Stomach (tissue), 9 donors: ENCODE measurements around the gene AJUBA. TPM values are rescaled to one million over a fixed set of nuclear protein-coding genes. Genes with fewer than 3 reads are reported as not detected.
A peak's percentile ranks its signal among the peaks of the same experiment; 100 is the strongest.
"Not testable (repeated sequence)": the region's sequence is repeated elsewhere in the genome, so short reads cannot be mapped to it uniquely, and the experiment has no call there.

Experiments
- DNase-seq, 2 donors: peaks; one replicate each; pipeline versions ENCODE4 v3.0.0 to v3.0.0-alpha.2; 2013 to 2019
- H3K27ac ChIP-seq, 5 donors: fragments of 200-600 bp in 4 of 5; sonication (generic) in 4 of 5; one replicate each; pipeline ENCODE4 v1.5.1; 2013 to 2019; ENCODE audit warnings: mild to moderate bottlenecking in 1 of 5, moderate library complexity in 1 of 5
- H3K27me3 ChIP-seq, 3 donors: fragments of 200-600 bp; sonication (generic); one replicate each; pipeline ENCODE4 v1.5.1; 2017 to 2019; ENCODE audit warnings: mixed run types in 1 of 3
- H3K36me3 ChIP-seq, 4 donors: fragments of 200-600 bp; sonication (generic); 1 replicate in 3 of 4; 2 replicates in 1 of 4; pipeline ENCODE4 v1.5.1; 2016 to 2019
- H3K4me1 ChIP-seq, 4 donors: fragments of 200-600 bp; sonication (generic); one replicate each; pipeline ENCODE4 v1.5.1; 2016 to 2019
- H3K4me3 ChIP-seq, 4 donors: fragments of 200-600 bp; sonication (generic) in 3 of 4; one replicate each; pipeline ENCODE4 v1.5.1; 2016 to 2019; ENCODE audit warnings: mild to moderate bottlenecking in 1 of 4
- H3K9me3 ChIP-seq, 4 donors: fragments of 200-600 bp; sonication (generic); one replicate each; pipeline ENCODE4 v1.5.1; 2016 to 2019
- EP300 ChIP-seq: sonication (generic); formaldehyde crosslinking; IDR thresholded peaks from one replicate; pipeline ENCODE4 v1.6.1; 2017; ENCODE audit warnings: antibody characterized with exemption
- POLR2A ChIP-seq, 4 donors: fragments of 450-650 bp; IDR thresholded peaks; one replicate each; pipeline ENCODE4 v1.6.1; 2016; ENCODE audit warnings: antibody characterized with exemption in 4 of 4, control low read depth in 2 of 4, mild to moderate bottlenecking in 1 of 4, moderate library complexity in 1 of 4
- POLR2AphosphoS5 ChIP-seq, 3 donors: sonication (generic); formaldehyde crosslinking; IDR thresholded peaks; one replicate each; pipeline ENCODE4 v1.6.1; 2016; ENCODE audit warnings: antibody characterized with exemption in 3 of 3
- whole genome bisulfite sequencing, 5 donors: extraction: QIAGEN DNeasy Blood & Tissue Kit in 3 of 5; methylation state at CpG; one replicate each; pipeline versions ENCODE4 v1.1.5 to v1.1.7; 2013 to 2018; 5-methylcytosine and 5-hydroxymethylcytosine counted together
- intact Hi-C: fragments of 100-400 bp; cut with DNase I; formaldehyde crosslinking; loops from one replicate; pipeline ENCODE4 v1.15.1; 2023; ENCODE audit warnings: low total_unique reads
- polyA plus RNA-seq, 3 donors: library from polyadenylated mRNA; stranded (reverse); fragments of 200-250 nt; gene quantifications; one replicate each; pipeline ENCODE4 v1.2.3, GENCODE V29; 2013
- total RNA-seq, 5 donors: library from RNA; depleted of rRNA; stranded (reverse); fragments of >200 nt; gene quantifications; one replicate each; pipeline versions ENCODE4 v1.1.0 to v1.2.3, GENCODE V29; 2014 to 2016
- TF ChIP-seq, protein P1 (sequence below), 7 experiments: fragments of 450-650 bp in 4 of 7; fragments of 200-600 bp in 3 of 7; sonication (generic) in 3 of 7; IDR thresholded peaks; one replicate each; pipeline ENCODE4 v1.5.1; 2016 to 2019; ENCODE audit warnings: antibody characterized with exemption in 7 of 7, control low read depth in 2 of 7, mild to moderate bottlenecking in 1 of 7
- donor health status: healthy with polysubstance abuse.
- donor health status: Bipolar disorder and iron deficiency.
- donor health status: healthy.

AJUBA gene
- total and polyA plus RNA-seq, 8 donors, result 1.5 to 13.3 (median 6.9) TPM; not detected in 1

DNA sequence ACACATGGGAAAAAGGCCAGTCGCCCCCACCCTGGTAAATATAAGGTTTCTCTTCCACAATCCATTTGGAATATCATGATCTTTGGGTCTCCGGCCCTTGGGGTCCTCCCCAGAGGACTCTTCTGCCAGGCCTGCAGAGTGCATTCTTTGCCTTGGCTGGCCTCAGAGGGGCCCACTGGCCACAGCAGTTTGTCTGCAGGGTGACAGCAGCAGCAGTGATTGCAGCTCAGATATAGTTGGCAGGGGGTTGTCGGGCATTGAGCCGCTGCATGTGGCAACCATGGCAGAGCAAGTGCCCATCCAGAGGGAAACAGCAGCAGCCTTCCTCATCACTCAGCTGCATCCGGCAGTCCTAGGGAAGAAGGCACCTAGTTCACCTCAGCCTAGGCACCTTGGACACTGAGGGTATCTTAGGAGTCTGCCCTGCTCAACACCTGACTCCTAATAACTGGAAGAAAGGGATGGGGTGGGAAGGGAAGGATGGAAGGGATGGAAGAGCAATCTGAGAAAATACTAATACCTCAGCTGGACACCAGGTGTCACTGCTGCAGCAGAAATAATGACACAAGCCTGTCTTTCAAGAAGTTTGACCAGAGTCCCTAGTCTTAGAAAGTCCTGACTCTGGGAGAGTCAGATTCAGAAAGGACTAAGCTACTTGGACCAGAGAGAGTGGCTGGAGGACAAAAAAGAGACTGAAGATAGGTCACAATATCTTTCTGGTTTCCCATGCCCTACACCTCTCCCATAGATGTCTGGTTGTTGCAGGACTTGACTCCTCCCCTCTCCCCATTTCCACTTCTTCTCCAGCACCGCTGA lies 8.9 kb downstream of the AJUBA start:
- TF ChIP-seq EP300 (no peak), POLR2AphosphoS5 (IDR thresholded peaks at IDR 0.05) (peak in 1 of 3 donors; percentile 46)
- TF ChIP-seq, protein P1, sequence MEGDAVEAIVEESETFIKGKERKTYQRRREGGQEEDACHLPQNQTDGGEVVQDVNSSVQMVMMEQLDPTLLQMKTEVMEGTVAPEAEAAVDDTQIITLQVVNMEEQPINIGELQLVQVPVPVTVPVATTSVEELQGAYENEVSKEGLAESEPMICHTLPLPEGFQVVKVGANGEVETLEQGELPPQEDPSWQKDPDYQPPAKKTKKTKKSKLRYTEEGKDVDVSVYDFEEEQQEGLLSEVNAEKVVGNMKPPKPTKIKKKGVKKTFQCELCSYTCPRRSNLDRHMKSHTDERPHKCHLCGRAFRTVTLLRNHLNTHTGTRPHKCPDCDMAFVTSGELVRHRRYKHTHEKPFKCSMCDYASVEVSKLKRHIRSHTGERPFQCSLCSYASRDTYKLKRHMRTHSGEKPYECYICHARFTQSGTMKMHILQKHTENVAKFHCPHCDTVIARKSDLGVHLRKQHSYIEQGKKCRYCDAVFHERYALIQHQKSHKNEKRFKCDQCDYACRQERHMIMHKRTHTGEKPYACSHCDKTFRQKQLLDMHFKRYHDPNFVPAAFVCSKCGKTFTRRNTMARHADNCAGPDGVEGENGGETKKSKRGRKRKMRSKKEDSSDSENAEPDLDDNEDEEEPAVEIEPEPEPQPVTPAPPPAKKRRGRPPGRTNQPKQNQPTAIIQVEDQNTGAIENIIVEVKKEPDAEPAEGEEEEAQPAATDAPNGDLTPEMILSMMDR (IDR thresholded peaks at IDR 0.05), result peak in 5 of 7 experiments; percentile 56 to 82 (median 62)
- DNase-seq, result peak; percentile 51 to 86
- Histone ChIP-seq H3K27ac (no peak overlapping the region), H3K4me3 (no peak overlapping the region), H3K4me1 (peaks cover 22 to 27% (median 24%) of the 10 kb centered on the region in 4 donors), H3K27me3 (no peaks in the 10 kb centered on the region), H3K36me3 (peaks cover 0 to 34% (median 10%) of the 10 kb centered on the region in 4 donors), H3K9me3 (no peaks in the 10 kb centered on the region)
- WGBS, 5 donors, result 65 to 78% (median 77%) methylated on average over 5 to 6 of the region's 6 CpGs
- intact Hi-C loops, result no loop called here

DNA sequence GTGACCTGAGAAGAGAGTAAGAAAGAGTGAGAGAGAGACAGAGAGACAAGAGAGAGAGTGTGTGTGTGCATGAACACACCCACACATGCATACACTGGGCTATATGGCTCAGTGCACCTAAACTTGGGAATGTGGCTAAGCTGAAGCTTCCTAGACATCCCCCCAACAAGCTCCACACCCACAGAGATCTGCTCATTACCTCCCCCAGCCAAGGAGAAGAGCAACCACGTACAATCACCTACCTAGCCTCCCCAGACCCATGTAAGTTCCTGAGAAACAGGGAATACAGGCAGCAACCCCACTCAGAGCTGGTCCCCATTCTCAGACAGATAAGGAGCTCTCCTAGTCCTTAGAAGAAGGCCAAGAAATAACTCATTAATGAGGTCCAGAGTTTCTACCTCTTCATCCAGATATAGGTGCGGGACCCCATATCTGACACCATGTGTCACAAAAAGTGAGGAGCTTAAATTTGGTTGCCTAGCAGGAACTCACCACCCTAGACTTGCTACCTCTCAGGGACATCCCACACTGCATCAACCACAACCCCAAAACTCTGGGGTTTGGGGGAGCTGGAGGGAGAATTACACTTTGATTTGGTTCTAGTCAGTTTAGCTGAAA lies 9.9 kb downstream of the AJUBA start:
- H3K27ac ChIP-seq, result no peak overlapping the region
- DNase-seq, result no peak

DNA sequence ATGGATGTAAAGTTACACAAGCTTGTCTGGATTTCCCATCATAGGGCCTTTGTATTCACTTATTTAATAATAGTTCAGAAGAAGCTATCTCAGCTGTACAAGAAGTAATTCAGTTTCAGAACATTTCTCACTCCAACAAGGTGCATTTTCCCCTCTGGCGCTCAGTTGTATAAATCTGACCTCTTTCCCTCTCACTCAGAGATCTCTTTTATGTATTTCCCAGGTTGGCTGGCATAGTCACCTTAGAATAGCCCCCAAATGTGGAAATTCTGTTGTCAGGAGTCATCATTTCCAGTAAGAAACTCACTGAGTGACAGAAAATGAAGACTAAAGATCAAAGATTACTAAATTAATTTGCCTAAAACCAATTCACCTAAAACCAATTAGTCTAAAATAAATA lies 11.2 kb downstream of the AJUBA start:
- H3K27ac ChIP-seq, result no peak overlapping the region
- WGBS, 5 donors, result 96 to 100% (median 97%) methylated on average over 1 of the region's 1 CpG
- H3K4me1 ChIP-seq, result peaks cover 0 to 5% (median 1%) of the 10 kb centered on the region in 4 donors
- H3K9me3 ChIP-seq, result no peaks in the 10 kb centered on the region
- no peak overlapping the region for H3K4me3 ChIP-seq
- intact Hi-C loops, result no loop called here
- TF ChIP-seq POLR2AphosphoS5 (IDR thresholded peaks at IDR 0.05) (no peak), POLR2A (IDR thresholded peaks at IDR 0.05) (no peak), EP300 (no peak)
- TF ChIP-seq, protein P1 (IDR thresholded peaks at IDR 0.05), result no peak
- no peaks in the 10 kb centered on the region for H3K27me3 ChIP-seq
- no peak for DNase-seq
- peaks cover 0 to 36% (median 10%) of the 10 kb centered on the region in 4 donors for H3K36me3 ChIP-seq

More for the DNA sequence above, 9.9 kb downstream of the AJUBA start:
- H3K27me3 ChIP-seq, result no peaks in the 10 kb centered on the region
- intact Hi-C loops, result no loop called here
- WGBS, 5 donors, result 84 to 100% (median 86%) methylated on average over 2 of the region's 2 CpGs
- H3K4me3 ChIP-seq, result no peak overlapping the region
- H3K4me1 ChIP-seq, result peaks cover 12 to 17% (median 14%) of the 10 kb centered on the region in 4 donors
- TF ChIP-seq POLR2A (IDR thresholded peaks at IDR 0.05), result no peak
- no peak for TF ChIP-seq POLR2AphosphoS5 (IDR thresholded peaks at IDR 0.05)
- TF ChIP-seq EP300, result no peak
- TF ChIP-seq, protein P1 (IDR thresholded peaks at IDR 0.05), result no peak
- H3K36me3 ChIP-seq, result peaks cover 0 to 36% (median 10%) of the 10 kb centered on the region in 4 donors
- H3K9me3 ChIP-seq, result no peaks in the 10 kb centered on the region

DNA sequence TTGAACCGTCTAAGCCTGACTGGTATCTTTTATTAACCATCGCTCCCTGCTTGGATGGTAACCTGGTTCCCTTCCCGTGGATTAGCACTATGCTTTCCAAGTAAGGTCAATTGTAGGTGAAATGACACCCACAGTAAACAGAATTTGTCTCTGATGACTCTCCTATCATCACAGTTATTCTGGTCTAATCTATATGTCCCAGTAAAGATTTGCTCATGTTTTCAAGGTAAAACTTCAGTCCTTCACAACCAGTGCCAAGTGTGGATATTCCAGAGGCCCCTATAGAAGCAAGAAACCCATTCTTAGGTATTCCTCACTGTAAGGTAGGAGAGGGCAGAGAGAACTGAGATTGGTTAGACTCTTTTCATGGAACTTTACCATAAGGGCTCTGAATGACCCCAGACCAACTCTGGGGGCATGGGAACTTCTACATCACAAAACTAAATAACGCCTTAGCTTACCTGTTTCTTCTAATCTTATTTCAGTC lies 15.5 kb downstream of the AJUBA start:
- no peak for DNase-seq
- H3K9me3 ChIP-seq, result no peaks in the 10 kb centered on the region
- H3K27ac ChIP-seq, result no peak overlapping the region
- TF ChIP-seq EP300 (no peak), POLR2AphosphoS5 (IDR thresholded peaks at IDR 0.05) (no peak), POLR2A (IDR thresholded peaks at IDR 0.05) (no peak)
- TF ChIP-seq, protein P1 (IDR thresholded peaks at IDR 0.05), result no peak
- 54 to 71% (median 62%) methylated on average over 4 of the region's 4 CpGs for WGBS, 5 donors
- no peaks in the 10 kb centered on the region for H3K27me3 ChIP-seq
- peaks cover 0 to 13% (median 0%) of the 10 kb centered on the region in 4 donors for H3K36me3 ChIP-seq
- no peak overlapping the region for H3K4me3 ChIP-seq
- intact Hi-C loops, result no loop called here
- H3K4me1 ChIP-seq, result no peaks in the 10 kb centered on the region

DNA sequence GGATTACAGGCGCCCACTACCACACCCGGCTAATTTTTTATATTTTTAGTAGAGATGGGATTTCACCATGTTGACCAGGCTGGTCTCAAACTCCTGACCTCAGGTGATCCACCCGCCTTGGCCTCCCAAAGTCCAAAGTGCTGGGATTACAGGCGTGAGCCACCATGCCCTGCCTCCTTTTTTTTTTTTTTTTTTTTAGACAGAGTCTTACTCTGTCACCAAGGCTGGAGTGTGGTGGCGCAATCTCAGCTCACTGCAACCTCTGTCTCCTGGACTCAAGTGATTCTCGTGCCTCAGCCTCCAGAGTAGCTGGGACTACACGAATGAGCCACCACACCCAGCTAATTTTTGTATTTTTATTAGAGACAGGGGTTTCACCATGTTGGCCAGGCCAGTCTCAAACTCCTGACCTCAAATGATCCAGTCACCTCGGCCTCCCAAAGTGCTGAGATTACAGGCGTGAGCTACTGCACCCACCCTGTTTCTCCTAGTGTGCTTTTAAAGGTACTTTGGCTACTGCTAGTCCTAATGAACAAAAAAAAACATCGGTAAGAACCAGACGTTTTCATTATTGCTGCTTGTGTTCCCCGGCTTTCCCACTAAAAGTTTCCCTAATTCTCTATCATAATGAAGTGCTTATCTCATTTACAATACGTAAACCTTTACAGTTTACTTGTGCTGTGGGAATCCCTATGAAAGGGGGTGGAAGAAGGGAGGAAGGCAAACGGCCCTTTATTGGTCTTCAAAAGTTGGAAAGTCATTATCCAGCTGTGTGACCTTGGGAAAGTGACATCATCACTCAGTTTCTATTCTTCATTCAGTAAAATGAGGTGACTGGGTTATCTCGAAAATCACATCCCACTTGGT lies 16.2 kb downstream of the AJUBA start:
- H3K4me1 ChIP-seq, H3K27me3 ChIP-seq, intact Hi-C loops, H3K4me3 ChIP-seq, H3K27ac ChIP-seq, DNase-seq, H3K9me3 ChIP-seq: not testable (repeated sequence)
- 56 to 61% (median 60%) methylated on average over 15 of the region's 15 CpGs for WGBS, 5 donors
- H3K36me3 ChIP-seq, result peaks cover 0 to 13% (median 0%) of the 10 kb centered on the region in 4 donors
